Amygdala (tissue), 56 donors: ENCODE measurements around the gene AFF4.

ENCODE experiments used
- DNase-seq, 56 donors: peaks; one replicate each; lab custom pipeline; 2025; lab: John Stamatoyannopoulos, UW

Gene AFF4

DNA sequence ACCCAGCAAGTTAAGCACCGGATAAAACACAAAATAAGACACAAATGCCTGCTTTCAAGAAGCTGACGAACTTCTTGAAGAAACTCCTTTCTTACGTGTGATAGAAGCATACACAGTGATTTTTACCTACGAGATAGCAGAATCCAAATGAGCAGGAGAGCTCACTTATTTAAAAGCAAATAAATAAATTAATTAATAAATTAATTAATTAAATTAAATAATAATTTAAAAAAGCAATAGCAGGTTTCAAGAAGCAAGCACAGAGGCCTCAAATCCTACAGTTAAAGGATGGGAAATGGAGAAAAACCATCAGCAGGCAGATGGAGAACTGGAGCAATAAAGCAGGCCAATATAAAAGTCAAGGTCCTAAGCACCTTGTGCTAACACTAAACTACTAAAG, 72.6 kb downstream of the AFF4 start:
- no peak for DNase-seq

DNA sequence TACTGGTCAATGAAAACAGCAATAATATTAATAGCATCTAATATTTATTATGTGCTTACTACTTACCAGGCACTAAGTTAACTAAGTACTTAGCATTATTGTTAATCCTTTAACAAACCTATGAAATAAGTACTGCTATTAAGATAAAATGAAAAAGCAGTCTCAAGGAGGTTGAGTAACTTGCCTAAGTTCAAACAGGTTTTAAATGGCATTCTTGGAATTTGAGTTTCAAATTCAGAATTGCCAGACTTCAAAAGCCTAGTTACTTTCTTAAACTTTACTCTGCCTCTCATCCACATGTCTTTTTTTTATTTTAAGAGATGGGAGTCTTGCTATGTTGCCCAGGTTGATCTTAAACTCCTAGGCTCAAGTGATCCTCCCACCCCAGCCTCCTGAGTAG, 73.9 kb downstream of the AFF4 start:
- no peak for DNase-seq

DNA sequence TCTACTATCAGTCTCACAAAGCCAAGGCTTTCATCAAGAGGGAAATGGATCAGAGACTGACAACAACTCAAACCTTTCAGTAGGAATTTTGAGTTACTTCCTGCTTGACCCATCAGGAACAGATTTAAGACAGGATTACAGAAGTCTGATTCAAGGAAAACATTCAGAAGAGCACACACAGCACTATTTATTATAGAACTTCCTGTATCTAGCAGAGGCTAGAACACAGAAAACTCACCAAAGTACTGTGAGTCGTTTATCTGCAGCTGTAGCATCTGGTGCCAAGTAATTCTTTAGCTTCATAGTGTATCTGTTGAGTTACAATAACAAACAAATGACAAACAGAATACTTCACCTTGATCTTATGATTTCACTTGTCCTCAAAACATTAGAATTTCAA, 76.2 kb downstream of the AFF4 start:
- DNase-seq, result no peak

DNA sequence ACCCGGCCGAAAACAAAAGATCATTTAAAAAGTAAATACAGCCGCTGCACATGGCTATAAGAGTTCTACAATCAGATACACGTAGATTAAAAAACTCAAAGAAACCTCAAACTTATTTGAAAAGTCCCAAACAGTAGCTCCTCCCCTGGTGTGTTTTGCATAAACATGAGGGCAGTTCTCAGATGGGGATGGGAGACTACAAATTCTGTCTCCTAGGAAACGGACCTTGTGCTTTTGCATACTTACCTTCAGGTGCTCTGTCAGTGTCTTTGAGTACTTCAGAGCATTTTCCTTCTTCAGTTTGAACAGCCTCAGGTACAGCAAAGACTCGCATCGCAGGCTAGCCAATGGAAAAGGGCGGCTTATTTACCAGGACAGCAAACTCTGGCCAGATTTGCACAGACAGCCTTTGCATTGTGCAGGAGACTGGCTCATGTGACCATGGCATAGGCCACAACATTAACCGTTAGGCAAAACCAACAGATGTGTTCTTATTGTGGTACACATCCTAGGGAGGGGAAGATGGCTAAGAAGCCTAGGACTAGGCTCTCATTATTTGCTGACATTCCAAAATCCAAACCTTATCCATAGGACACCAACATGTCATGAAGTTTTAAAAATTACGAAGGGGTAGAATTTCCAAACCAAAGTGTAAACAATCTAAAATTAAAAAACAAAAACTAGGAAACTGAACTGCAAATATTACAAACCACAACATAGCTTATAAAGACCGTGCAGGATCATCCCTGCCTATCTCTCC, 77.2 kb downstream of the AFF4 start:
- DNase-seq, result peak in 2 of 56 donors; percentile 8 to 17

DNA sequence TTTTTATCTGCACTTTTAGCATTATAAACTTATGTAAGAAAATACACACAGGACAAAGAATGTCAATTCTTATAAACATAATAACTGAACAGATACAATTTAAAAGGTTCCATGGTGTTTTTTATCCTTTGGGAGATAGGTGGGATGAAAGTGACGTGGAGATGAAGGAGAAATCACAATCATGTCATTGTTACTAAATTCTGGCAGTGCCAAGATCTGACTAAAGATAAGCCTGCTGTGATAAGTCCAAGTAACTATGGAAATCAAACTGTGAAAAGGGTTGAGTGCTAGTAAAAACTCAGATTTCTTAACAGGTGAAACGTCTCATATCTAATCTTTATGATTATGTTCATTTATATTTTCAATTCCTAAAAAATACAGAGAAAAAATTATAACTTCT, 78.9 kb downstream of the AFF4 start:
- DNase-seq, result no peak

DNA sequence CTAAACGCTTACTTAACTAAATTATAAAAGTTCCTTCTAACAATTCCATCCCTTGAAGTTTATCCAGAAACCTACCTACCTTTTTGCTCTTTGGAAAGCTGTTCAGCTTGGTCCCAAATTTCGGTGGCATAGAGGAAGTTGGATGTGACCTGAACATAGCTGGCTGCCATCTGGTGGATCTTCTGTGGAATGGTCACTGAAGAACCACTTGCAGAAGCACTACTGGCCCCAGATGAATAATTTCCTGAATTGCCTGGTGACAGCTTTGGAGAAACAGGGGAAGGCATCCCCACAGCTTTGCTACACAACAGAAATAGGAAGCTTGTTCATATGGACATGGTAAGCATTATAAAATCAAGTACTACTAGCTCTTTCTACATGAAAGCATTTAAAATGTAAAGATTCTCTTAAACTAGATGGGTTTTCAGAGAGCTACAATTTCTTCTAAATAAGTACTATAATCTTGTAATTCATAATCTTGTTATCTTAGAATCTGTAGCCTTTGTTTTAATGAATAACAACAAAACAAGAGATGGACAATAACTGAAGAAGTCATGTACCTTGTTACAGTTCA, 80.1 kb downstream of the AFF4 start:
- peak in 33 of 56 donors; percentile 15 to 75 (median 41) for DNase-seq

DNA sequence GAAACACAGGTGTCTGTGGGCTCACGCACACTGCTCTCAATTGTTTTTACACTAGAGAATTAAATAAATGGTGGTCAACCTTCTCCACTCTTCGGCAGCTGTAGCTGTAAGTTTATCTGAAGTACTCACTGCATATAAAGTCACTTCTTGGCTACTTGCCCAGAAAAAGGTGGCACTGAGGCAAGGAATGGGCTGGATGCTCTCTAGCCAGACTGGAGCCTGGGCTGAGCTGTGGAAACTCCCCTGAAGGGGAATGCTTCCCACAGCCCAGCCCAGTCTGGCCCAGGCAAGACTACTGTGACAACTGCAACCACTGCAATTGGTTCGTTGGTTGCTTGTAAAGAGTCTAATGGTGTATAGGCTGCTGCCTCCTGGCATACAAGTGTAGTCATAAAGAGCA, 85.5 kb downstream of the AFF4 start:
- peak in 16 of 56 donors; percentile 4 to 52 (median 18) for DNase-seq

DNA sequence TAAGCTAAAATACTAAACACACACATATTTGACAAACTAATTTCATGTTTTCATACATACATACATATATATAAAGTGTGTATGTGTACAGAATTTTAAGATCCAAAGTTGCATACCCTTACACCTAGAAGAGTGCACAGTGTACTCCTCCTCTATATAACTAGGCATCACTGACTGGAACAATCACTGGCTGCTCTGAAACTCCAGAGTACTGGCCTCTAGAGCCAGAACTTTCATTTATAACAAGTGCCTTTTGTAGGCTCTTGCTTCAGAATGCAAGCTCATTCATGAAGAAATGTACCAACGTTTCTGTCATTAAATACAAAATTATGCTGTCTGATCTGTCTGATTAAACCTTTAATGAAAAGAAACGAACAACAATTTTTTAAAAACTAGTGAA, 86.0 kb downstream of the AFF4 start:
- peak in 2 of 56 donors; percentile 14 to 19 for DNase-seq

DNA sequence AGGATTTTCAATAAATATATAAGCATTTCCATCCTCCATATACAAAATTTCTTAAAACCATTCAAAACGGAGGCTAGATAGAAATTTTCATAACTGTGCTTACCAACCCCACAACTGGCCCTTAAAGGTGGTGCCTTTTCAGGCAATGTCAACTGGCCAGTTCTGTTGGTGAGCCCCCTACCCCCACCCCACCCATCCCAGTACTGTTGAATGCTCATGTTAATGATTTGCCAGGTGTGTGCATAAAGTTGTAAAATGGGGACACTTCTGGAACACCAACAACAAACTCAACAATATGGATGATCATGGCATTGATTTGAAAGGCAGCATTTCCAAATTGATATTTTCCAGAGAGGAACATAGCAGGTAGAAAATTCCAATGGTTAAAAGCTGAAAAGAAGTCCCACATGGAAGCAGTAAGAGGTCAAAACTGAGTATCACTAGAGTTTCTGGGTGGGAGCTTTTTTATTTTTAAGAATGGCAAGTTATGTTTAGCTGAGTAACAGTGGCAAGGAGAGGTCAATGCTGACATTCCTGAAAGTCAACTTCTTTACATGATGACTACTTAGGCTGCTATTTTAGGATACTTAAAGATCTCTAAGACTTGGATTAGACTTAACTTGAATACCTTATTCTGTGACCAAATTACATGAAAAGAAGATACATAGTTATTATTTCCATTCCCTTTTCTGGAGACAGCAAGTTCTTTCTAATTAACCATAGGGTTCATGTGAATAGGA, 87.2 kb downstream of the AFF4 start:
- no peak for DNase-seq

DNA sequence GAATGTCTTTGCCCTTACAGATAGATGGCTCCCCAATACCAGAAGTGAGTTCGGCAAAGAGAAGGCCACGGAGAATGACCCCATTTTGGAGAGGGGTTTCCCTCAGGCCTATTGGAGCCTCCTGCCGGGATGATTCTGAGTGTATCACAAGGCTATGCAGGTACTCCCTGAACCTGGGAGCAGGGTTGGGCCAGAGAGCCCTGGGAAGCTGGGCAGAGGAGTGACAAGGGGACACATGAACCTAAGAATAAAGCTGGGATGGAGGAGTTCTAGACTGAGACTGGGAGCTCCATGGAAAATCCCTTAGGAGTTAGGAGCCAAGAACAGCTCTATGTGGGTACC, 89.5 kb downstream of the AFF4 start:
- no peak for DNase-seq

DNA sequence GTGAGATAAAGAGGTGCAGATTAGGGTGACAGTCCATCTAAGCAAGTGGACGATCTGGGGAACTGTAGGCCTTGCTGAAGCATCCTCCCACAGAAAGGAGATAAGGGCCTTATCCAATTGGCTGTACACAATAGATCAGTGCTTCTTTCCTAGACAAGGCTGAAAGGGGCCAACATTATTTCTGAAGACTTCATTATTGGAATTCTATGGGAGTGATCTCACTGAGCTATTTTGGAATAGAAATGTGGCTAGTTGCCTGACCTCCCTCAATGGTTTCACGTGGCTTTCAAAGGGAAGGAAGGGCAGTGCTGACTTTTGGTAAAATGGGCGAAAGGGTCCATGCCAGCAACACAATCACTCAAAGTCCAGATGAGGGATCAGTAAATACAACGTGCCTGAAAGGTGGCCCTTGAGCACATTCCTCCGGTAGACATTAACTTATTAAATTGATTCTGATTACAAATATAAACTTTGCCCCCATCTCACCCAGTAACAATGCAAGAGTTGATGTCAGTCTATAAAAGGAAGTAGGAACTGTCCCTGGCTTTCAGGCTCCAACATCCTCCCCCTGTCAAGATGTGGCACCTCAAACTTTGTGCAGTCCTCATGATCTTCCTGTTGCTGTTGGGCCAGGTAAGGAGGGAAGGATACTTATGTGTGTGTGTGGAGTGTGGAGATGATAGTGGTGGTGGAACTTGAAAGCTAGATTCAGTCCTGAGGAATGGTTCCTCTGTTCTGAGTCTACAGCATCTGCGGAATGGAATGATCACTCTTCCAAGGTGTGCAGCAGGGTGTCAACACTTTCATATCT, 90.1 kb downstream of the AFF4 start, which contains the start of gene LEAP2:
LEAP2 (plus strand) TSS at position 550 of the 811 bp plus-strand sequence; CDS start at position 577, 27 bp downstream.
- DNase-seq, result no peak

DNA sequence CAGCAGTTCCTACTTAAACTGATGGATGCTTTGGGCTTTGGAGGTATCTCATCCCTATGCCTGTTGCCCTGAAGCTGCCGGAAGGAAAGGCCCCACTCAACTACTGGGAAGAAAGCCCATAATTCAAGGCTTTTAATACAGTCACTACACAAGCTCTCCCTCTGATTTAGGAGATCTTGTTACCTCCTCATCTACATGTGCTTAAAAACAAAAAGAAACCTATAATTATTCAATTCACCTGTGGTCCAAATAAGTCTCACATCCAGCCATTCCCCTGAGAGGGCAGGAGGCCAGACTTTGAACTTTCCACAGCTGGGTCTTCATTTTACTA, 90.7 kb downstream of the AFF4 start:
- no peak for DNase-seq

DNA sequence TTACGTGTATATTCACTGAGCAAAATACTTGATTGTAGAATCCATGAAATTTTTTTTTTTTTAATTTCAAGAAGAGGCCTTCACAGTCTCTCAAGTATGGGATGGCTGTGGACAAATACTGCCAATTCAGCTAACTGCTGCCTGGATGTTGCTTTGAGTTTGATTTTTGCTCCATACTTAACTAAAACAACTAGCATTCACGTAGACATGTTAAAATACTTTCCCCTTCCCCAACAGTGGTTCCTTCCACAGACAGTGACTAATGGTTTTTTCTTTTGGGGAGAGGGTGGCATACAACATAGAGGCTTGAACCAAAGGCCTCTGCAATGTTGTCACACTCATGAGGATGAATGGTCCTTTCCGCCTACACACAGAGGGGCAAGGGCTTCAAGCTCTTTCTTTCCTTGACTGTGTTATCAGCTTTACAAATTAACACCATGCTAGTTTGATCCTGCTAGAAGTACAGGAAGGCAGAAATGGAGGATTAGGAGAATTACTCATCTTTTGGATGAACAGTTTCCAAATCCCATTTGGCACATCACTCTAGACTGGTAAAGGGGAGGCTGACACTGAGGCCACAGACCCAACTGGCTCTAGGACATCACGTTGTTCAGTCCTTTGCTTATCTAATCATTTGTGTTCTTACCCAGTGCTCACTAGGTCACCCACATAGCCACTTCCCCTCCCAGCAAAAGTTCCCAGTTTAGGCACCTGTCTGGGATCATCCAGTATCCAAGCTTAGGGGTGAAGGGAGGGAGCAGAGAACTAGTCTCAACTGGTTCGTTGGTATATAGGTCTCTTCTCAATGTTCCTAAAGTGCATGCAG, 91.8 kb downstream of the AFF4 start:
- no peak for DNase-seq

DNA sequence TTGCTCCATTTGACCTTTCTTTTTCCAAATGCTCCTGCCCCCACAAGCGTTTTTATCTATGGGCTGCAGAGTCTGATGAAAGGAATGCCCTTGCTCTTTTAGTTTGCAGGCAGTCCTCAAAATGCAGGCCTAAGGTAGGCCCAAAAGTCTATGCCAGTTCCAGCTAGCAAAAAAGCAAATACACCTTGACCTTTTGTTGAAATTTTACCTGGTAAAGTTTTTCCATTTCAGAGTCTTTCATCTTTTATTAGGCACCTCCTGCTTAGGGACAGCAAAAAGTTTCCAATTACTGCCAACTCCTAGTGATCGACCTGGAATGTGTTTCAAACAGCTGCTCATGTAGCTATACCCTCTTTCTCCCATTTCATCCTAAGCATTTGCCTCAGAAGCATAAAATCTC, 92.6 kb downstream of the AFF4 start:
- no peak for DNase-seq

DNA sequence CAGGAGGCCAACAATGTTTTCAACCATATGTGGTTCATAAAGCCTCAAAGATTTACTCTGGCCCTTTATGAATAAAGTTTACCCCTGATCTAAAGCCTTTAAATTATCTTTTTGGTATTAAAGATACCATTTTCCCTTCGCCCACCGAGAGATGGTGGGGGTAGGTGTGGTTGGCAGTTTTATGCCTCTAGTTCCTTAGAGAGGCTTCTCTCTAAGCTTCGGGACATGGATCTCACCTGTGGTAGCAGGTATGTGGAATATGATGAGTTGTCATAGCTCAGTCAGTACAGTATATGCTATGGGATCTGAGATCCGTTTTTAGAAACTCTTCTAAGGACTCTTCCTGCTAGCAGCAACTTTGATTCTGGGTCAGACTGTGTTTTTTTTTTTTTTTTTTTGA, 94.7 kb downstream of the AFF4 start:
- no peak for DNase-seq

DNA sequence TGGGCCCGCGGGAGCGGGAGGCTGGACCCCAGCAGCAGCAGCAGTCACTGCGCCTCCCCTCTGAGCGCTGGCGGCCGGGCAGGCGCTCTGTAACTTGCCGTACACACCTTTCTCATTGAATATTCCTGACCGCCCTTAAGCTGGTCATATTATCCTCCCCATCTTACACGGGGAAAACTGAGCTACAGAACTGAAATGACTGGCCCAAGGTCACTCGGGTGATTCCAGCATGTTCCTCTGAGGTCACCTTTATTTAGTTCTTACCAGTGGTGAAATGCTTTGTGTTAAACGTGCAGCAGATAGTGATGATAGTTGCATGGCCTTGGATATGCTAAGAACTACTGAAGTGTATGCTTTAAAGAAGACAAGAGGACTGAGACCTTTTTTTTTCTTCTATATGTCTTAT, 96.4 kb downstream of the AFF4 start:
- no peak for DNase-seq

DNA sequence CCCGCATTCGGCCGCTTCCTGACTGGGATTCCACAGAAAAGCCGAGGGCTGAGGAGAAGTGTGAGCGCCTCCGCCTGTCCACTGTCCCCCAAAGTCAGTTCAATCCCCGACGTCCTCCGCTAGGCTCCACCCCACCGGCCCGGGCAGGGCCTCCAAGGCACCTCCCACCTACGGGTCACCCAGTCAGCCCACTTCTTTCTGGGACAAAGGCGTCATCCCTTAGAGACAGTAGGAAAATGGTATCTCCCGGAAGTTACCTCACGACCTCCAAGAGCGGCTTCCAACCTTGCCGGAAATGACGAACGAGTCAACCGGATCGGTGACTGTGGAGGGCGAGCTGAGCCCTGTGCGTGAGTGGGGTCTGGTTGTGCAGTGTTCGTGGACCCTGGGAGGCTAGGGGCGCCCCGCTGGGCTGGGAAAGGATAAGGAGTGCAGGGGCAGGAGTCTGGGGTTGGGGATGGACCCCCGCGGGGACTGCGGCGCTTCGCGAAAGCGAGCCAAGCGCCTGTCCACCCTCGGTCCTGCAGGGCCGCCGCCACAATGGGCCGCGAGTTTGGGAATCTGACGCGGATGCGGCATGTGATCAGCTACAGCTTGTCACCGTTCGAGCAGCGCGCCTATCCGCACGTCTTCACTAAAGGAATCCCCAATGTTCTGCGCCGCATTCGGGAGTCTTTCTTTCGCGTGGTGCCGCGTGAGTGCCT, 96.9 kb downstream of the AFF4 start, which contains the start of the genes GDF9 and UQCRQ:
GDF9 (minus strand) TSS at position 128 of the 704 bp plus-strand sequence. CDS start 1,936 bp downstream, outside the sequence.
UQCRQ (plus strand) TSS at position 301 of the 704 bp plus-strand sequence; CDS start at position 541, 240 bp downstream.
- peak; percentile 66 to 99 (median 96) for DNase-seq

DNA sequence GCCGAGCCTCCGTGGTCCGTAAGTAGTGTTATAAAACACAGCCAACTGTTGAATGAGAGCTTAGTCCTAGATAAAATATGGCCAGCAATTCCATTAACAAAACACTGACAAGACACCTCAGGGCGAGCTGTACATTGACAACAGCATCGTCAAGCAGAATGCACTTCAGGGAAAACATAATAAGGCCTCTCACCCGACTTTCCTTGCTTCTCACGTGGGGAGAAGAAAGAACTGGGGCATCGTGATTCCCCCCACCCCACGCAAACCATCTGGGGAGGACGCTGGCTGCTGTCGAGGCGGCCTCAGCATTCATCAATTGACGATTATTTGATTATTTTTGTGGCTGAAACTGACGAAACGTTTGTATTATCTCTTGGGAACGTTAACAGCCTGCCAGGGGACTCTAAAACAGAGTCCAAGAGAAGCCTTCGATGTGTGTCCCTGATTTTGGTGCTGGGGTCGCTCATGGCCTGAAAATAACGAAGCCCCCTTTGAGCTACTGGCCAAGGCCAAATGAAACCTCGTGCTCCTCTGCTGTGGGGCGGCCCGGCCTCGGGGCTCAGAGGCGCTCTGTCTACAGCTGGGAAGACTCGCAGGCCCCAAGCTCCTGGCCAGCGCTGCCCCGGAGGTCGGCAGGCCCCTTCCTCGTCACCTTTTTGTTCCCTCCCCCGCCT, 97.6 kb downstream of the AFF4 start:
- peak in 1 of 56 donors; percentile 35 for DNase-seq

DNA sequence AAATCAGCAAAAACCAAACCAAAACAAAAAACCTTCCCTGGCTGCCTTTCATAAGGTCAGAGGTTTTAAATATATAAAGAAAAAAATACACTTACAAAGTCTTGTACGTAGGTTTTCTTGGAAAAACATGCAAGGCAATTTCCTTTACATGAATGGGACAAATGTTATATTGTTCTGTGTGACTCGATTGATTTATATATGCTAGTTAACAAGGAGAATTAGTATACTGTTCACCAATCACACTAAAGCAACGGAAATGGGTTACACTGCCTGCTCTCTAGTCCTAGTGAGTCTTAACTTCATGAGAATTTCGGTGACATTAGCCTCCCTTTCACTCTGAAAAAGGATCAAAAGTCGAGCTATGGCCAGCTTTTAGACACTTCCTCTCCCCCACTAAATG, 102.7 kb downstream of the AFF4 start:
- DNase-seq, result no peak
